Measurements from ENCODE around the gene CAMK2G.

- TF ChIP-seq CTCF (conservative IDR thresholded peaks at IDR 0.05) (no peak), EZH2 (IDR thresholded peaks at IDR 0.05; ENCODE audit: low read depth) (no peak)
Measured at GRCh38 chr10:73786512-73786885, 87.9 kb downstream of the CAMK2G start.
